HG03342 (cell line): ENCODE results near the gene C17orf50.

Experiments
- ATAC-seq: cut with Tn5 transposase; IDR thresholded peaks from one replicate; pipeline ENCODE4 v1.9.1; 2021; ENCODE audit warnings: mild to moderate bottlenecking, moderate library complexity; ENCODE audit not compliant: unreplicated experiment

The C17orf50 gene

DNA sequence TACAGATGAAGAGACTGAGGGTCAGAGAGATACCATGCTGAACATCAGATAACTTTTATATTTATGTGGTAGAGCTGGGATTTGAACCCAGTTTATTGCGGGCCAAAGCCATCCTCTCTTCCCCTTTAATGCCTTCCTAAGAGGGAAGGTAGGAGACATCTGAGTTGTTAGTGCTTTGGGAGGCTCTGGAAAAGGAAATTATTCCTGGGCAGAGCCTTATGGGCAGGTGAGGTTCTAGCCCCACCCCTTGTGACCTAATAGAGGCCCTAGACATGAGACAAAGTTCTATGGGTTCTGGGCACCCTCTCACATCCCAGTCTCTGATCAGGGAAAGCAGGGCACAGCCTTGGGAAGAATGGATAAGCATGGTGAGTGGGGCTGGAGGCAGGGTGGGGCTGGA is at the start of gene C17orf50:
C17orf50 (plus strand) TSS at position 301 of the 400 bp plus-strand sequence; CDS start at position 356, 55 bp downstream.
- no peak for ATAC-seq

- no peak for ATAC-seq
Measured at GRCh38 chr17:35710950-35711349, 49.7 kb upstream of the C17orf50 start.

DNA sequence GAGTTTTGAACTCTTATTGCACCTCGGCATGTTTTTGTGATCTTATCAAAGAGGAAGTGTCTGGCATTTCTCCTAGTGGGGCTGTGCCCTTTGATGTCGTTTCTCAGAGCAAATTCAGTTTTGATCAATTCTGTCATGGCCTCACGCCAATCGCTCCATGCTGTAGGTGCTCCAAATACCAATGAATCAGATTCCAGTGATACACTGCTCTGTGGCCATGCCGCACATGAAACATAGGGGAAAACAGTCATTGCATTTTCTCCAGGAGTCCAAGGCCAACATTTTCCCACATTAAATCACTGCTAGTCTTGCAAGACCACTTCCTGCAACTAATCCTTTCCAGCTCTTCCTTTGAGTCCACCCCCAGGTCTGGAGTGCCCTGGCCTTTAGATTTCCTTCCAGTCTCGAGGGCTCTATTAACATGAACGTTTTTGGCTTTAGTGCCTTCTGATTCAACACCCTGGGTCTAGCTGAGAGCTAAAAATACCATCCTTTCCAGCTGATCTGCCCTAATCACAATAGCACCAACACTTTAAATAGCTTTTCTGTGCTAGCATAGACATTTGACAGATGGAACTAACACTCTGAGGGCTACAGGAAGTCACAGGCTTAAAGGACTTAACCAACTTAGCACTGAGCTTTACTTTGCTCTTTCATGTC is 47.5 kb upstream of the C17orf50 start:
- ATAC-seq, result no peak

GRCh38 chr17:35714988-35715387 is 45.7 kb upstream of the C17orf50 start:
- no peak for ATAC-seq

GRCh38 chr17:35715416-35715815 is 45.3 kb upstream of the C17orf50 start:
- ATAC-seq, result no peak

DNA sequence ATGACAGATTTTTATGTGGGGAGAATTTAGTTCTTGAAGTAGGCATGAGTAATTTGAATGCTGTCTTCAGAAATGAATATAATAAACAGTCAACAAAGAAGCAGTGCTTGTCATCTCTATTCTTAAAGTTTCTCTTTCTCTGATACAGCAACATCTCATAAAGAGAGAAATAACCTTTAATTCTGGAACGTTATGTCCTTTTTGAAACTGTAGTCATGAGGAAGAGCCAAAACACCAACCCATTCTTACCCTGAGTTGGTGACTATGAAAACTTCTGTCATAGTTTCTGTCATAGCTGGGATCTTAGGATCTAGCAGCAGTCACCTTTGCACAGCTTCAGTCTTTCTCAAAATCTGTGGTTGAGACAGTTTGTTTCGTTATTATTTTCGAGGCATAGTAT is 44.5 kb upstream of the C17orf50 start:
- ATAC-seq, result no peak

- ATAC-seq, result no peak
Measured at GRCh38 chr17:35716897-35717465, 43.7 kb upstream of the C17orf50 start.

GRCh38 chr17:35717475-35717874 is 43.2 kb upstream of the C17orf50 start:
- ATAC-seq, result no peak

DNA sequence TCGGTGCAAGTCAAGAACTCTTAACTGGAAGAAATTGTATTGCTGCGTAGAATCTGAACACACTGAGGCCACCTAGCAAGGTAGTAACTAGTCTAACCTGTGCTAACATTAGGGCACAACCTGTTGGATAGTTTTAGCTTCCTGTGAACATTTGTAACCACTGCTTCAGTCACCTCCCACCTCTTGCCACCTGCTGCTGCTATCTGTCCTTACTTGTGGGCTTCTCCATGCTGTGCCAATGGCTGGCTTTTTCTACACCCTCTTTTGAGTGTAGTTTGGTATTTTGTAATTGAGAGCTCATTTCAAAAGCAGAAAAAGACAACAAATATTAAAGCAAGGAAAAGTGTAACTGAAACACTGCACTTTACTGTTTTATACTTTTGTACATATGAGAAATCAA is 37.0 kb upstream of the C17orf50 start:
- no peak for ATAC-seq

DNA sequence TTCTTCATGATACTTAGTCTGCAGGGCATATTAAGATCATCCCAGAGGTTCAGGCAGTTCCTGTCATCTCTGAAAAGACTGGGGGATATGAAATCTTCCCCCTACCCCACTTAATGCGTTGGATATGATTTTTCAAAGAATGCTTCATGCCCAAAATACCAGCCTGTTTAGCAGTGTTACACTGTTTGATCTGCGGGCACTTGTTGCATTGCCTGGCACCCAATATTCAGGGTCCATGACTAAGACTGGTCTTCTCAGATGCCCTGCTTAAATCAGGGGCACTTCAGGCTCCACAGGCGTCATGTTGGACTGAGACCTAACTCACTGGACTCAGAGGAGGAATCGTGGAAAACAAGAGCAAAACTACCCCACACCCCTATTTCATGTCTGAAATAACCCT is 35.6 kb upstream of the C17orf50 start:
- no peak for ATAC-seq

- ATAC-seq, result no peak
Measured at GRCh38 chr17:35725802-35726126, 34.9 kb upstream of the C17orf50 start.

DNA sequence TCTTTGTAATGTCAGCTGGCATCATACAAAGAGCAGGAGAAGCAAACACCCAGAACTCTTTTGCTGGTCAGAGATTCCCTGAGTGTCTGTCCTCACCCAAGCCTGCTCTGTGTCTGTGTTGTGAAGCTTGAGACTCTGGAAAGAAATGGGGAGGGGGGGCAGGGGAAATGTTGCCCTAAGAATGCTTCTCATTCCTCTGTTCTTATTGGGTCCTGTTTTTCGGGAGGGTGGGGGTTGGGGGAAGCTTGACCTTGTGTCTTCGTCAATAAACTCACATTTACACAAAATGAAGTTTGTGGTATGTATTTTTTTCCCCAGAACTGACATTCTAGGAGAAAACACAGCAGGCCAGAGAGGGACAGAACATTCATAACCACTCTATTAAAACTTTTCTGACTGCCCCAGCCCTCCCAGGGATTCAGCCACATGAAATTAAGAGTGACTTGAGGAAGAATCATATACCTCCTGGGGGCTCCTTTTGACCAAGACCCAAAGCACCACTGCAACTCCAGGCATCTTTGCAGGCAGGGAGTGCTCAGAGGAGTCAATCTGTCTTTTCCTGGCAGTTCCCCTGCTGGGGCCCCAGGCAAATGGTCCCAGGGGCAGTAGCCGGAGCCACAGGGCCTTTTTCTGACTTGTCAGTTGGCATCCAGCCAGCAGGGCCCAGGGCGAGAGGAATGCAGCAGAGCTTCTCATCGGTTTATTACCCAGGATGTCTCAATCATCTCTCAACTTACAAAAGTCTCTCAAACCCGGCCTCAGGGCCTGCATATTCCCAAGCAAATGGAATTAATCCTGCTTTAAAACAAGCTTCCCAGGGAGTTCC is 34.3 kb upstream of the C17orf50 start:
- ATAC-seq, result no peak

- no peak for ATAC-seq
Measured at GRCh38 chr17:35726953-35727460, 33.7 kb upstream of the C17orf50 start.

- no peak for ATAC-seq
Measured at GRCh38 chr17:35727635-35728034, 33.1 kb upstream of the C17orf50 start.

DNA sequence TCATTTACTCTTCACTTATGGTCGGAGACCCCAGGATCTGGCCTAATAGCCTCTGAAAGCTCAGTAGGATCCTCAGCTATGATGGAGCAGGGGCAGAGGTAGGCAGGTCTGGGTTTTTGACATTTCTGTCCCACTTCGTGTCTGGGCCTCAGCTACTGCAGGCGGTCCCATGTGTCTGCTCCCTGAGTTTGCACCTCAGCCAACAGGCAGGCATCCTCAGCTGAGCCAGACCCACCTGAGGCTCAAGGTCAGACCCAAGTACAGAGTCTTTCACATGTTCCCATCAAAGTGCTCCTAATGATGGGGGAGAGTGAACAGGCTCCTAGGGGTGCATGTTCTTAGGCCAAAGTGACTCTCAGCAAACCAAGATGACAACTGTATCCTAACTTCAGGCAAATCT is 32.1 kb upstream of the C17orf50 start:
- ATAC-seq, result no peak

DNA sequence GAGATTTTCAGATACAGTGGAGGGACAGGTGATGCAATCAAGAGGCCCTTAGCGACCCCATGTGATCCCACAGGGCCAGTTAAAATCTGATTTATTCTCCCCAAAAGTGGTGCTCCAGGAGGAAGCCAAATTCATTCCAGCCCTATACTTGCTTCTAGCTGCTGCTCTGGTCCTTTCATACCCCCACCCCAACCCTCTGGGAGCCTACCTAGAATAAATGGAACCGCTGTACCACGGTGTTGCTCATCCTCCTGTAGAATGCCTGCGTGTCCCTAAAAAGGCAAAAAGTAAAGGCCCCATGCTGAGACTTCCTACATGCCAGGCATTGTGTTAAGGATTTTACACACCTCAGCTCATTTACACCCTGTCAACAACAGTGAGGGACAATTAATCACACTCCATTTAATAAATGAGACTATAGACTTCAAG is 31.3 kb upstream of the C17orf50 start:
- no peak for ATAC-seq

- ATAC-seq, result no peak
Measured at GRCh38 chr17:35730400-35731005, 30.2 kb upstream of the C17orf50 start.

- no peak for ATAC-seq
Measured at GRCh38 chr17:35731239-35731916, 29.3 kb upstream of the C17orf50 start, which contains the start of gene RASL10B. TSS of gene RASL10B (plus strand) at chr17:35731639. CDS start at chr17:35735185, 3,546 bp downstream.

GRCh38 chr17:35731917-35732805 is 28.5 kb upstream of the C17orf50 start:
- no peak for ATAC-seq

- no peak for ATAC-seq
Measured at GRCh38 chr17:35732806-35733136, 27.9 kb upstream of the C17orf50 start.
